IMR-90 (cell line): ENCODE measurements around the gene GAL. TPM values are rescaled to one million over a fixed set of nuclear protein-coding genes. Genes with fewer than 3 reads are reported as not detected.

Source experiments
- ATAC-seq: fragments of 200-7000 bp; cut with Tn5 transposase; 2 replicates; pipeline ENCODE4 v1.9.1; 2020; ENCODE audit warnings: low read depth, mild to moderate bottlenecking, moderate library complexity
- BruUV-seq: library from RNA; stranded (reverse); fragments of 400-500 nt; replicated peaks from 2 replicates; lab custom pipeline; 2021; lab: Mats Ljungman, UMichigan
- CTCF ChIA-PET: fragments of 300-600 bp; formaldehyde crosslinking; extraction: SDS; loops from one replicate; lab custom pipeline; 2021; ENCODE audit warnings: antibody characterized with exemption; lab: Yijun Ruan, JAX
- POLR2A ChIA-PET: fragments of 300-600 bp; sonication (Branson Sonifier 250); formaldehyde crosslinking; loops from one replicate; lab custom pipeline; 2022; ENCODE audit warnings: antibody characterized with exemption; ENCODE audit not compliant: unreplicated experiment; lab: Charles Lee
- DNase-seq: peaks from one replicate; pipeline ENCODE4 v3.0.0; 2013
- H2AFZ ChIP-seq: replicated peaks from 2 replicates; pipeline ENCODE3; 2013; ENCODE audit warnings: low read length, mild to moderate bottlenecking; ENCODE audit not compliant: poor library complexity
- H2AK5ac ChIP-seq: 2 replicates; pipeline ENCODE4 v1.6.1; 2013; ENCODE audit warnings: low read depth, low read length, inconsistent platforms
- H2AK9ac ChIP-seq: replicated peaks from 2 replicates; pipeline ENCODE3; 2013; ENCODE audit warnings: mild to moderate bottlenecking, low read depth, low read length, moderate library complexity; ENCODE audit not compliant: poor library complexity
- H2BK120ac ChIP-seq: 2 replicates; pipeline ENCODE4 v1.6.1; 2013; ENCODE audit warnings: low read depth, low read length, inconsistent platforms
- H2BK15ac ChIP-seq: 3 replicates; pipeline ENCODE4 v1.6.1; 2013; ENCODE audit warnings: low read depth, low read length, inconsistent platforms
- H2BK20ac ChIP-seq: 2 replicates; pipeline ENCODE4 v1.6.1; 2013; ENCODE audit warnings: low read depth, mild to moderate bottlenecking, inconsistent platforms, low read length, moderate library complexity
- H2BK5ac ChIP-seq: 2 replicates; pipeline ENCODE4 v1.6.1; 2013; ENCODE audit warnings: mild to moderate bottlenecking, low read depth, low read length, inconsistent platforms; ENCODE audit not compliant: poor library complexity, severe bottlenecking
- H3K14ac ChIP-seq: replicated peaks from 2 replicates; pipeline ENCODE4 v1.6.1; 2013; ENCODE audit warnings: low read depth, low read length, inconsistent platforms
- H3K18ac ChIP-seq: 2 replicates; pipeline ENCODE4 v1.6.1; 2013; ENCODE audit warnings: low read depth, low read length, control low read depth
- H3K23ac ChIP-seq: 2 replicates; pipeline ENCODE4 v1.6.1; 2013; ENCODE audit warnings: low read depth, low read length, inconsistent platforms
- H3K27ac ChIP-seq: 2 replicates; pipeline ENCODE4 v1.5.1; 2013; ENCODE audit warnings: mild to moderate bottlenecking, control low read depth, low read length; ENCODE audit not compliant: insufficient read depth
- H3K27me3 ChIP-seq: 2 replicates; pipeline ENCODE4 v1.6.1; 2013; ENCODE audit warnings: low read length; ENCODE audit not compliant: control insufficient read depth, insufficient read depth
- H3K36me3 ChIP-seq: 2 replicates; pipeline ENCODE4 v1.6.1; 2013; ENCODE audit warnings: low read length, mixed read lengths; ENCODE audit not compliant: control insufficient read depth, insufficient read depth
- H3K4ac ChIP-seq: 2 replicates; pipeline ENCODE4 v1.6.1; 2013; ENCODE audit warnings: low read depth, low read length, inconsistent platforms
- H3K4me1 ChIP-seq: 2 replicates; pipeline ENCODE4 v1.6.1; 2013; ENCODE audit warnings: low read length, mixed read lengths; ENCODE audit not compliant: control insufficient read depth, insufficient read depth
- H3K4me2 ChIP-seq: 2 replicates; pipeline ENCODE4 v1.6.1; 2013; ENCODE audit warnings: low read depth, mild to moderate bottlenecking, control low read depth, low read length, moderate library complexity
- H3K4me3 ChIP-seq: 2 replicates; pipeline ENCODE4 v1.5.1; 2013; ENCODE audit warnings: low read depth, mild to moderate bottlenecking, control low read depth, low read length, moderate library complexity; ENCODE audit not compliant: insufficient read depth
- H3K56ac ChIP-seq: 2 replicates; pipeline ENCODE4 v1.6.1; 2013; ENCODE audit warnings: low read length, inconsistent platforms; ENCODE audit not compliant: insufficient read depth; ENCODE audit errors: extremely low read depth
- H3K79me1 ChIP-seq, 2 experiments: 2 replicates each; pipeline ENCODE4 v1.6.1; 2013; ENCODE audit warnings: low read length in 2 of 2, inconsistent platforms in 1 of 2, low read depth in 1 of 2
- H3K9ac ChIP-seq: 2 replicates; pipeline ENCODE4 v1.6.1; 2013; ENCODE audit warnings: low read depth, low read length, control low read depth
- H3K9me1 ChIP-seq: 2 replicates; pipeline ENCODE4 v1.6.1; 2013; ENCODE audit warnings: low read length, inconsistent platforms; ENCODE audit not compliant: insufficient read depth
- H3K9me3 ChIP-seq: 2 replicates; pipeline ENCODE4 v1.6.1; 2013; ENCODE audit warnings: low read length; ENCODE audit not compliant: control insufficient read depth, insufficient read depth
- H4K20me1 ChIP-seq: 2 replicates; pipeline ENCODE4 v1.6.1; 2013; ENCODE audit warnings: low read length, inconsistent platforms; ENCODE audit not compliant: insufficient read depth
- H4K5ac ChIP-seq: 2 replicates; pipeline ENCODE4 v1.6.1; 2013; ENCODE audit warnings: mild to moderate bottlenecking, low read depth, low read length, control low read depth
- H4K8ac ChIP-seq, 2 experiments: 2 replicates each; pipeline ENCODE4 v1.6.1; 2013; ENCODE audit warnings: low read depth in 2 of 2, low read length in 2 of 2, control low read depth in 1 of 2, inconsistent platforms in 1 of 2
- H4K91ac ChIP-seq: 2 replicates; pipeline ENCODE4 v1.6.1; 2013; ENCODE audit warnings: low read depth, low read length, inconsistent platforms; ENCODE audit not compliant: insufficient read depth
- CEBPB ChIP-seq: IDR thresholded peaks from 2 replicates; pipeline ENCODE4 v1.6.1; 2012; ENCODE audit warnings: low read depth, low read length, improper control_type of control experiment
- CHD1 ChIP-seq: IDR thresholded peaks from 2 replicates; pipeline ENCODE4 v1.6.1; 2012; ENCODE audit warnings: low read depth, low read length, improper control_type of control experiment
- FOS ChIP-seq: fragments of 150-350 bp; IDR thresholded peaks from 2 replicates; pipeline ENCODE4 v1.6.1; 2016; ENCODE audit warnings: low read depth, low read length
- MAFK ChIP-seq: IDR thresholded peaks from 2 replicates; pipeline ENCODE4 v1.6.1; 2012; ENCODE audit warnings: low read depth, low read length, improper control_type of control experiment
- MAZ ChIP-seq: IDR thresholded peaks from 2 replicates; pipeline ENCODE4 v1.6.1; 2012; ENCODE audit warnings: low read depth, mild to moderate bottlenecking, low read length, improper control_type of control experiment, moderate library complexity, borderline replicate concordance
- MXI1 ChIP-seq: IDR thresholded peaks from 2 replicates; pipeline ENCODE4 v1.6.1; 2012; ENCODE audit warnings: low read depth, mild to moderate bottlenecking, low read length, moderate library complexity, borderline replicate concordance
- NFE2L2 ChIP-seq: fragments of 150-350 bp; IDR thresholded peaks from 2 replicates; pipeline ENCODE4 v1.6.1; 2016; ENCODE audit warnings: low read depth, mild to moderate bottlenecking, low read length
- POLR2A ChIP-seq: IDR thresholded peaks from 2 replicates; pipeline ENCODE4 v1.6.1; 2012; ENCODE audit warnings: mild to moderate bottlenecking, low read depth, low read length
- RCOR1 ChIP-seq: IDR thresholded peaks from 2 replicates; pipeline ENCODE4 v1.6.1; 2012; ENCODE audit warnings: mild to moderate bottlenecking, low read length, improper control_type of control experiment; ENCODE audit not compliant: insufficient replicate concordance
- WGBS, 2 experiments: methylation state at CpG; one replicate each; pipeline versions ENCODE4 v1.1.5 to v1.1.7; 2013; ENCODE audit warnings: missing lambda C conversion rate in 2 of 2; ENCODE audit not compliant: insufficient read length in 1 of 2; ENCODE audit errors: extremely low coverage in 2 of 2; 5-methylcytosine and 5-hydroxymethylcytosine counted together
- dilution Hi-C: fragments of 300-500 bp; cut with HindIII; formaldehyde crosslinking; loops from one replicate; pipeline ENCODE4 v1.14.3; 2018; ENCODE audit warnings: low sequenced_read_pairs; ENCODE audit not compliant: unreplicated experiment
- in situ Hi-C: fragments of 300-500 bp; cut with MboI; formaldehyde crosslinking; loops from 3 replicates; pipeline ENCODE4 v1.14.3; 2019; ENCODE audit warnings: low sequenced_read_pairs, inconsistent platforms, mixed read lengths
- intact Hi-C: fragments of 100-400 bp; cut with micrococcal nuclease; formaldehyde crosslinking; loops from 2 replicates; pipeline ENCODE4 v1.10.0; 2022
- polyA plus RNA-seq, 3 experiments: library from polyadenylated mRNA; depleted of rRNA; stranded (reverse); fragments of >200 nt; gene quantifications; 2 replicates each; pipeline ENCODE4 v1.2.3, GENCODE V29; 2012; ENCODE audit warnings: low replicate concordance in 1 of 3
- total RNA-seq: library from RNA; depleted of rRNA; stranded (reverse); fragments of >200 nt; gene quantifications from 2 replicates; pipeline ENCODE4 v1.2.3, GENCODE V29; 2012
- TF ChIP-seq, protein P1 (sequence below): conservative IDR thresholded peaks from 2 replicates; pipeline ENCODE4 v1.5.1; 2012; ENCODE audit warnings: mild to moderate bottlenecking, low read depth, low read length, improper control_type of control experiment

Gene GAL
- total and polyA plus RNA-seq, 2 of the 4 experiments (the other 2 are of a cell fraction) = 2.0 TPM; not detected in 1

- Histone ChIP-seq H3K9ac (no peak overlapping the region), H2BK15ac (no peak overlapping the region), H3K14ac (no peak overlapping the region), H3K4ac (no peak overlapping the region), H4K8ac (no peak overlapping the region), H3K27me3 (peaks cover 64% of the 10 kb centered on the region), H3K18ac (no peak overlapping the region), H2BK120ac (no peak overlapping the region), H2BK20ac (no peak overlapping the region), H2AFZ (no peak overlapping the region), H2AK5ac (no peak overlapping the region), H3K79me1 (no peaks in the 10 kb centered on the region), H2BK5ac (no peak overlapping the region), H4K20me1 (no peaks in the 10 kb centered on the region; the same call in 1 of the 2 replicates), H4K5ac (no peak overlapping the region), H3K4me2 (no peak overlapping the region), H3K36me3 (no peaks in the 10 kb centered on the region), H3K4me1 (no peaks in the 10 kb centered on the region), H3K9me1 (no peaks in the 10 kb centered on the region), H3K4me3 (no peak overlapping the region), H2AK9ac (no peak overlapping the region), H3K9me3 (no peaks in the 10 kb centered on the region), H3K56ac (no peak overlapping the region), H3K27ac (no peak overlapping the region), H4K91ac (no peak overlapping the region), H3K23ac (no peak overlapping the region)
- ChIA-PET POLR2A (no interaction called here), CTCF (no interaction called here)
- 79% methylated on average over 7 of the region's 11 CpGs; no CpG with 5 or more reads in 1 of the 2 experiments for WGBS, 2 experiments
- dilution Hi-C loops = no loop called here
- BruUV-seq = no TSS peak
- no peak for DNase-seq
- in situ Hi-C loops = no loop called here
- no peak for ATAC-seq
- TF ChIP-seq, protein P1, sequence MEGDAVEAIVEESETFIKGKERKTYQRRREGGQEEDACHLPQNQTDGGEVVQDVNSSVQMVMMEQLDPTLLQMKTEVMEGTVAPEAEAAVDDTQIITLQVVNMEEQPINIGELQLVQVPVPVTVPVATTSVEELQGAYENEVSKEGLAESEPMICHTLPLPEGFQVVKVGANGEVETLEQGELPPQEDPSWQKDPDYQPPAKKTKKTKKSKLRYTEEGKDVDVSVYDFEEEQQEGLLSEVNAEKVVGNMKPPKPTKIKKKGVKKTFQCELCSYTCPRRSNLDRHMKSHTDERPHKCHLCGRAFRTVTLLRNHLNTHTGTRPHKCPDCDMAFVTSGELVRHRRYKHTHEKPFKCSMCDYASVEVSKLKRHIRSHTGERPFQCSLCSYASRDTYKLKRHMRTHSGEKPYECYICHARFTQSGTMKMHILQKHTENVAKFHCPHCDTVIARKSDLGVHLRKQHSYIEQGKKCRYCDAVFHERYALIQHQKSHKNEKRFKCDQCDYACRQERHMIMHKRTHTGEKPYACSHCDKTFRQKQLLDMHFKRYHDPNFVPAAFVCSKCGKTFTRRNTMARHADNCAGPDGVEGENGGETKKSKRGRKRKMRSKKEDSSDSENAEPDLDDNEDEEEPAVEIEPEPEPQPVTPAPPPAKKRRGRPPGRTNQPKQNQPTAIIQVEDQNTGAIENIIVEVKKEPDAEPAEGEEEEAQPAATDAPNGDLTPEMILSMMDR = no peak
- TF ChIP-seq CHD1 (no peak), FOS (no peak), RCOR1 (no peak), POLR2A (no peak), NFE2L2 (no peak), MXI1 (no peak), CEBPB (no peak), MAFK (no peak), MAZ (no peak)
- intact Hi-C loops = no loop called here
Observed at GRCh38 chr11:68710409-68710808, 26.1 kb downstream of the GAL start.
